HEK293 (cell line): ENCODE measurements around the gene ADAMTSL2.

Experiments
- CTCF ChIA-PET: fragments of 350-600 bp; formaldehyde crosslinking; extraction: SDS; loops from one replicate; lab custom pipeline; 2021; ENCODE audit warnings: antibody characterized with exemption; lab: Yijun Ruan, JAX
- POLR2A ChIA-PET: fragments of 300-600 bp; formaldehyde crosslinking; extraction: SDS; loops from one replicate; lab custom pipeline; 2020; ENCODE audit warnings: antibody characterized with exemption, inconsistent platforms; lab: Yijun Ruan, JAX
- H3K27ac ChIP-seq: fragments of 200-500 bp; sonication (Bioruptor generic); 2 replicates; pipeline ENCODE4 v1.5.1; 2014; ENCODE audit warnings: low read depth, low read length, control low read depth, inconsistent platforms; ENCODE audit errors: extremely low read depth
- H3K36me3 ChIP-seq, 2 experiments: fragments of 200-500 bp in 1 of 2; sonication (Bioruptor generic) in 1 of 2; 1 replicate in 1 of 2; 2 replicates in 1 of 2; pipeline ENCODE4 v1.5.1; 2014 to 2017; ENCODE audit warnings: inconsistent platforms in 2 of 2, low read length in 2 of 2; ENCODE audit not compliant: control insufficient read depth in 2 of 2, insufficient read depth in 1 of 2
- H3K4me1 ChIP-seq: fragments of 200-500 bp; sonication (Bioruptor generic); 2 replicates; pipeline ENCODE4 v1.5.1; 2014; ENCODE audit warnings: mild to moderate bottlenecking, low read length, inconsistent platforms; ENCODE audit not compliant: control insufficient read depth, insufficient read depth
- H3K4me3 ChIP-seq: 2 replicates; pipeline ENCODE4 v1.5.1; 2011; ENCODE audit warnings: low read depth, mild to moderate bottlenecking, control low read depth, low read length, moderate library complexity
- H3K9me3 ChIP-seq: fragments of 200-500 bp; sonication (Bioruptor generic); 2 replicates; pipeline ENCODE4 v1.5.1; 2014; ENCODE audit warnings: low read depth, low read length, inconsistent platforms; ENCODE audit not compliant: control insufficient read depth, insufficient read depth
- GLI4 ChIP-seq: fragments of 450-650 bp; formaldehyde crosslinking; IDR thresholded peaks from 2 replicates; pipeline ENCODE4 v1.5.1; 2016; ENCODE audit warnings: missing biosample characterization, missing genetic modification characterization
- HOXC10 ChIP-seq: sonication (generic); formaldehyde crosslinking; IDR thresholded peaks from 2 replicates; pipeline ENCODE4 v1.8.1; 2023; ENCODE audit warnings: mild to moderate bottlenecking, missing genetic modification reagents
- KLF10 ChIP-seq: fragments of 450-650 bp; IDR thresholded peaks from 2 replicates; pipeline ENCODE4 v1.5.1; 2018; ENCODE audit warnings: missing biosample characterization, mild to moderate bottlenecking, missing genetic modification characterization
- SCRT2 ChIP-seq: fragments of 450-650 bp; formaldehyde crosslinking; IDR thresholded peaks from 2 replicates; pipeline ENCODE4 v1.5.1; 2016; ENCODE audit warnings: missing biosample characterization, missing genetic modification characterization
- SP7 ChIP-seq: fragments of 450-650 bp; formaldehyde crosslinking; IDR thresholded peaks from 2 replicates; pipeline ENCODE4 v1.5.1; 2016; ENCODE audit warnings: missing biosample characterization, missing genetic modification characterization
- WT1 ChIP-seq: fragments of 450-650 bp; formaldehyde crosslinking; IDR thresholded peaks from 2 replicates; pipeline ENCODE4 v1.5.1; 2016; ENCODE audit warnings: missing biosample characterization, missing genetic modification characterization
- ZBTB26 ChIP-seq: fragments of 450-650 bp; formaldehyde crosslinking; optimal IDR thresholded peaks from 2 replicates; pipeline ENCODE3; 2016; ENCODE audit warnings: missing biosample characterization, mild to moderate bottlenecking, missing genetic modification characterization
- ZNF133 ChIP-seq: fragments of 450-650 bp; formaldehyde crosslinking; IDR thresholded peaks from 2 replicates; pipeline ENCODE4 v1.5.1; 2016; ENCODE audit warnings: missing biosample characterization, missing genetic modification characterization
- ZNF157 ChIP-seq: fragments of 450-650 bp; formaldehyde crosslinking; IDR thresholded peaks from 2 replicates; pipeline ENCODE4 v1.5.1; 2016; ENCODE audit warnings: missing biosample characterization, missing genetic modification characterization
- ZNF2 ChIP-seq: fragments of 450-650 bp; formaldehyde crosslinking; IDR thresholded peaks from 2 replicates; pipeline ENCODE4 v1.5.1; 2016; ENCODE audit warnings: missing biosample characterization, missing genetic modification characterization
- ZNF266 ChIP-seq: fragments of 450-650 bp; formaldehyde crosslinking; IDR thresholded peaks from 2 replicates; pipeline ENCODE4 v1.5.1; 2016; ENCODE audit warnings: missing biosample characterization, missing genetic modification characterization, low read depth
- ZNF274 ChIP-seq, 2 experiments: fragments of 200-500 bp in 1 of 2; fragments of 450-650 bp in 1 of 2; sonication (Bioruptor generic) in 1 of 2; formaldehyde crosslinking in 1 of 2; IDR thresholded peaks; 2 replicates each; pipeline versions ENCODE4 v1.5.1 to v1.6.1; 2014 to 2016; ENCODE audit warnings: borderline replicate concordance in 1 of 2, inconsistent platforms in 1 of 2, low read length in 1 of 2, missing biosample characterization in 1 of 2, missing genetic modification characterization in 1 of 2
- ZNF311 ChIP-seq: fragments of 450-650 bp; formaldehyde crosslinking; IDR thresholded peaks from 2 replicates; pipeline ENCODE4 v1.5.1; 2017; ENCODE audit warnings: missing biosample characterization, missing genetic modification characterization, borderline replicate concordance
- ZNF423 ChIP-seq: fragments of 450-650 bp; formaldehyde crosslinking; IDR thresholded peaks from 2 replicates; pipeline ENCODE4 v1.5.1; 2016; ENCODE audit warnings: missing biosample characterization, missing genetic modification characterization
- ZNF449 ChIP-seq: fragments of 450-650 bp; formaldehyde crosslinking; IDR thresholded peaks from 2 replicates; pipeline ENCODE4 v1.5.1; 2017; ENCODE audit warnings: missing biosample characterization, mild to moderate bottlenecking, missing genetic modification characterization, moderate library complexity
- ZNF555 ChIP-seq: fragments of 450-650 bp; formaldehyde crosslinking; conservative IDR thresholded peaks from 2 replicates; pipeline ENCODE4 v1.5.1; 2017; ENCODE audit warnings: missing biosample characterization, mild to moderate bottlenecking, missing genetic modification characterization, inconsistent platforms
- ZNF558 ChIP-seq: fragments of 450-650 bp; formaldehyde crosslinking; IDR thresholded peaks from 2 replicates; pipeline ENCODE4 v1.5.1; 2016; ENCODE audit warnings: missing biosample characterization, missing genetic modification characterization
- ZNF571 ChIP-seq: fragments of 450-650 bp; formaldehyde crosslinking; IDR thresholded peaks from 2 replicates; pipeline ENCODE4 v1.5.0; 2017; ENCODE audit warnings: missing biosample characterization, missing genetic modification characterization
- ZNF600 ChIP-seq: fragments of 450-650 bp; formaldehyde crosslinking; IDR thresholded peaks from 2 replicates; pipeline ENCODE4 v1.5.1; 2016; ENCODE audit warnings: missing biosample characterization, missing genetic modification characterization
- ZNF791 ChIP-seq: fragments of 450-650 bp; formaldehyde crosslinking; IDR thresholded peaks from 2 replicates; pipeline ENCODE4 v1.5.1; 2016; ENCODE audit warnings: missing biosample characterization, missing genetic modification characterization
- ZSCAN30 ChIP-seq: fragments of 450-650 bp; IDR thresholded peaks from 2 replicates; pipeline ENCODE4 v1.5.1; 2018; ENCODE audit warnings: missing biosample characterization, mild to moderate bottlenecking, missing genetic modification characterization, moderate library complexity
- TF ChIP-seq, protein P1 (sequence below): fragments of 450-650 bp; formaldehyde crosslinking; IDR thresholded peaks from 2 replicates; pipeline ENCODE4 v1.5.1; 2017; ENCODE audit warnings: missing biosample characterization, missing genetic modification characterization
- TF ChIP-seq, protein P2 (sequence below): fragments of 450-650 bp; formaldehyde crosslinking; IDR thresholded peaks from 2 replicates; pipeline ENCODE4 v1.5.1; 2016; ENCODE audit warnings: missing biosample characterization, missing genetic modification characterization
- TF ChIP-seq, protein P3 (sequence below): fragments of 450-650 bp; formaldehyde crosslinking; IDR thresholded peaks from 2 replicates; pipeline ENCODE4 v1.5.1; 2016; ENCODE audit warnings: missing biosample characterization, missing genetic modification characterization

The ADAMTSL2 gene

DNA sequence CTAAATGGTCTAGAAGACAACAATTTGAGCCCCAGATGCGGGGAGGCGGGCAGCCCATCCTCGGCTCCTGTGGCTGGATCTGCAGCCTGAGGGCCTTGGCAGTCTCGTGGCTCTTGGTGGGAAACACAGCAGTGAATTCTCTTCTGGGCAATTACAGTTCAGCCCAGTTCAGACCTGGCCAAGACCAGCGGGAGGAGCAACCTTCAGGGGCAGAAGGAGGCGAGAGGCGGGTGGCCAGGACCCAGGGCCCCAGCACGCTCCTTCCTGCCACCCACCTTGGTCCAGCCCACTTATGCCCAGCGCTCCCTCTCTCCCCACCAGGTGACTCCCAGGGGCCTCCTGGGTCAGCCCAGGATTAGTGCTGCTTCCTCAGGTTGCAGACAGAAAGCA lies 17.5 kb upstream of the ADAMTSL2 start:
- Histone ChIP-seq H3K4me3 (no peak overlapping the region), H3K36me3 (no peaks in the 10 kb centered on the region), H3K9me3 (no peaks in the 10 kb centered on the region), H3K27ac (no peak overlapping the region), H3K4me1 (no peaks in the 10 kb centered on the region)
- ChIA-PET CTCF (no interaction called here), POLR2A (no interaction called here)
- TF ChIP-seq ZNF600 (tag by site-specific recombination), result no peak
- TF ChIP-seq, protein P1, sequence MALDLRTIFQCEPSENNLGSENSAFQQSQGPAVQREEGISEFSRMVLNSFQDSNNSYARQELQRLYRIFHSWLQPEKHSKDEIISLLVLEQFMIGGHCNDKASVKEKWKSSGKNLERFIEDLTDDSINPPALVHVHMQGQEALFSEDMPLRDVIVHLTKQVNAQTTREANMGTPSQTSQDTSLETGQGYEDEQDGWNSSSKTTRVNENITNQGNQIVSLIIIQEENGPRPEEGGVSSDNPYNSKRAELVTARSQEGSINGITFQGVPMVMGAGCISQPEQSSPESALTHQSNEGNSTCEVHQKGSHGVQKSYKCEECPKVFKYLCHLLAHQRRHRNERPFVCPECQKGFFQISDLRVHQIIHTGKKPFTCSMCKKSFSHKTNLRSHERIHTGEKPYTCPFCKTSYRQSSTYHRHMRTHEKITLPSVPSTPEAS (tag by site-specific recombination), result no peak
- no peak for TF ChIP-seq ZBTB26 (tag by site-specific recombination)
- no peak for TF ChIP-seq SCRT2
- no peak for TF ChIP-seq ZNF558 (tag by site-specific recombination)
- no peak for TF ChIP-seq ZNF133 (tag by site-specific recombination)
- TF ChIP-seq ZNF449 (tag by site-specific recombination), result no peak
- TF ChIP-seq ZSCAN30, result no peak
- no peak for TF ChIP-seq ZNF2
- TF ChIP-seq ZNF157 (tag by site-specific recombination), result no peak
- TF ChIP-seq ZNF266 (tag by site-specific recombination), result no peak
- no peak for TF ChIP-seq ZNF571
- TF ChIP-seq, protein P2, sequence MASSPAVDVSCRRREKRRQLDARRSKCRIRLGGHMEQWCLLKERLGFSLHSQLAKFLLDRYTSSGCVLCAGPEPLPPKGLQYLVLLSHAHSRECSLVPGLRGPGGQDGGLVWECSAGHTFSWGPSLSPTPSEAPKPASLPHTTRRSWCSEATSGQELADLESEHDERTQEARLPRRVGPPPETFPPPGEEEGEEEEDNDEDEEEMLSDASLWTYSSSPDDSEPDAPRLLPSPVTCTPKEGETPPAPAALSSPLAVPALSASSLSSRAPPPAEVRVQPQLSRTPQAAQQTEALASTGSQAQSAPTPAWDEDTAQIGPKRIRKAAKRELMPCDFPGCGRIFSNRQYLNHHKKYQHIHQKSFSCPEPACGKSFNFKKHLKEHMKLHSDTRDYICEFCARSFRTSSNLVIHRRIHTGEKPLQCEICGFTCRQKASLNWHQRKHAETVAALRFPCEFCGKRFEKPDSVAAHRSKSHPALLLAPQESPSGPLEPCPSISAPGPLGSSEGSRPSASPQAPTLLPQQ (tag by site-specific recombination), result no peak
- no peak for TF ChIP-seq GLI4 (tag by site-specific recombination)
- TF ChIP-seq, protein P3, sequence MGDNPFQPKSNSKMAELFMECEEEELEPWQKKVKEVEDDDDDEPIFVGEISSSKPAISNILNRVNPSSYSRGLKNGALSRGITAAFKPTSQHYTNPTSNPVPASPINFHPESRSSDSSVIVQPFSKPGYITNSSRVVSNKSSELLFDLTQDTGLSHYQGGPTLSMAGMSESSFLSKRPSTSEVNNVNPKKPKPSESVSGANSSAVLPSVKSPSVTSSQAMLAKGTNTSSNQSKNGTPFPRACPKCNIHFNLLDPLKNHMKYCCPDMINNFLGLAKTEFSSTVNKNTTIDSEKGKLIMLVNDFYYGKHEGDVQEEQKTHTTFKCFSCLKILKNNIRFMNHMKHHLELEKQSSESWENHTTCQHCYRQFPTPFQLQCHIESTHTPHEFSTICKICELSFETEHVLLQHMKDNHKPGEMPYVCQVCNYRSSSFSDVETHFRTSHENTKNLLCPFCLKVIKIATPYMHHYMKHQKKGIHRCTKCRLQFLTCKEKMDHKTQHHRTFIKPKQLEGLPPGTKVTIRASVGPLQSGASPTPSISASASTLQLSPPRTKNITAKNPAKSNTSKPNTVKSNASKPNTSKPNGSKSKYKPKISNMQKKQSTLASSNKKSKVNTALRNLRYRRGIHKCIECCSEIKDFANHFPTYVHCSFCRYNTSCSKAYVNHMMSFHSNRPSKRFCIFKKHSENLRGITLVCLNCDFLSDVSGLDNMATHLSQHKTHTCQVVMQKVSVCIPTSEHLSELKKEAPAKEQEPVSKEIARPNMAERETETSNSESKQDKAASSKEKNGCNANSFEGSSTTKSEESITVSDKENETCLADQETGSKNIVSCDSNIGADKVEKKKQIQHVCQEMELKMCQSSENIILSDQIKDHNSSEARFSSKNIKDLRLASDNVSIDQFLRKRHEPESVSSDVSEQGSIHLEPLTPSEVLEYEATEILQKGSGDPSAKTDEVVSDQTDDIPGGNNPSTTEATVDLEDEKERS (tag by site-specific recombination), result no peak
- TF ChIP-seq WT1 (tag by site-specific recombination), result no peak

DNA sequence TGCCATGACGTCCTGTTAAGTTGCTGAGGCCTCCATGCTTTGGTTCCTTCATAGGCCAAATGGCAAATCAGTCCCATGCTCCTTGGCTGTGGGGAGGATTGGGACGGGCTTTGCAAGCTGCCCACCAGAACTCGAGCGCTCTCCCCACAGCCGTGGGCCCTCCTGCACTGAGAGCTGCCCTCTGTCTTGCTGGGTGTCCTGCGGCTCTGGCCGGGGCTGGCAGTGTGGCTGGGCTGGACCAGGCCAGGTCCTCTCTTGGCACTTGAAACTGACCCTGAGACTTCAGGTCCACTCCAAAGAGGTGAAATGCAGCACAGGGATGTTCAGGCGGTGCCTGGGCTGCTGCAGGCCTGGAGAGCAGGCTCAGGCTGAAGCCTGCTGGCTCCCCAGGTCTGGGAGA lies 16.8 kb upstream of the ADAMTSL2 start:
- Histone ChIP-seq H3K36me3 (no peaks in the 10 kb centered on the region), H3K4me3 (no peak overlapping the region), H3K9me3 (no peaks in the 10 kb centered on the region), H3K4me1 (no peaks in the 10 kb centered on the region), H3K27ac (no peak overlapping the region)
- ChIA-PET CTCF (interaction anchor here (0.6 to 0.7 kb wide), 2 partner anchors 16 to 31 kb away, joined by 3 read pairs; no protein-coding TSS in a partner anchor), POLR2A (no interaction called here)
- TF ChIP-seq ZNF791 (tag by site-specific recombination) (no peak), ZNF274 (IDR thresholded peaks at IDR 0.05; ENCODE audit: low read length) (no peak), ZNF274 (tag by site-specific recombination; IDR thresholded peaks at IDR 0.05; ENCODE audit: borderline replicate concordance) (no peak), KLF10 (tag by site-specific recombination) (no peak), ZNF311 (tag by site-specific recombination) (no peak), ZNF555 (no peak), SP7 (tag by site-specific recombination) (no peak), ZBTB26 (tag by site-specific recombination) (no peak), ZNF423 (no peak), HOXC10 (CRISPR knock-in tag) (no peak)
